ENCODE results near the gene NRN1. TPM values are rescaled to one million over a fixed set of nuclear protein-coding genes. Genes with fewer than 3 reads are reported as not detected.
"Not testable (repeated sequence)": the region's sequence is repeated elsewhere in the genome, so short reads cannot be mapped to it uniquely, and the experiment has no call there.

NRN1 gene
- total RNA-seq, 1 donor from 2014 or later, result not detected

DNA sequence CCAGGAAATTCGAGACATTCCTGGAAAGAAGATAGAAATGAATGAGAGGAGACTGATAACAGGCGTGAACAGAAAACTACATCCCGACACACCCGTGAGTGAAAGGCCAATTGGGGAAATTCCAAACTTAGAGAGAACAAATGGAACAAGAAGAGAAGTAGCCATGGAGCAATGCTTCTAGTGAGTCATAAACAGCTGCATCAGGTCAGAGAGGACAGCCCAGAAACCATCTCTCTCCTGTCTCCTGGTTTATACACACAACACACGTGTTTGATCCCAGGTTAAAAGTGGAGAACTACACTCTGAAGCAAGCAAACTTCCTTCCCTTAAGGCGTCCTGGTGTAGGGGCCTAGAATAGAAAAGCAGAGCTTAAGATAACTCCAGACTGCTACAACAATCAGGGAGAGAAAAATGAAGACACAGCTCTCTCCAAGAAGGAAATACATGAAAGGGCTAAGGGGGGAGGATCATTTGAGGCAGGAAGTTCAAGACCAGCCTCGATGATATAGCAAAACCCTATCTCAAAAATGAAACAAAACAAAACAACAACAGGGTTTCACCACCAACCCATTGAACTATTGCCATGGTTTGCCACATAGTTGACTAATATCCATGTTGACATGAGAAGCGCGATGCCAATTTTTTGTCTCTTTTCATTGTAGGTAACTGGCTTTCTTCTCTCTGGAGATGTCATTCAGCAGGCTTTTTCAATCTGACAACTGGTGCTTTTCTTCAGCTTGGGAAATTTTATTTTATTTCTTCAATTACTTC, 26.9 kb downstream of the NRN1 start:
- DNase-seq (no peak), ATAC-seq (ENCODE audit: low read depth) (no peak)
- POLR2A ChIA-PET, result no interaction called here
- Mint-ChIP-seq H3K27me3 (peaks cover 22% of the 10 kb centered on the region), H3K4me3 (no peak overlapping the region), H3K4me1 (no peaks in the 10 kb centered on the region), H3K27ac (no peak overlapping the region), H3K9me3 (peaks cover 9% of the 10 kb centered on the region), H3K36me3 (ENCODE audit: low read depth) (no peaks in the 10 kb centered on the region)
- CTCF ChIA-PET, result no interaction called here
- no peak for TF ChIP-seq CTCF (IDR thresholded peaks at IDR 0.05)
- intact Hi-C loops (cut with micrococcal nuclease), result no loop called here

- TF ChIP-seq CTCF (IDR thresholded peaks at IDR 0.05), result no peak
- no peak for ATAC-seq (ENCODE audit: low read depth)
- intact Hi-C loops (cut with micrococcal nuclease), result no loop called here
- H3K27ac Mint-ChIP-seq, result no peak overlapping the region
- no peak overlapping the region for H3K4me3 Mint-ChIP-seq
- POLR2A ChIA-PET, result no interaction called here
- CTCF ChIA-PET, result interaction anchor here (0.9 kb wide), 1 partner anchor 20 kb away, joined by 3 read pairs; no protein-coding TSS in a partner anchor
- no peak for DNase-seq
- H3K9me3 Mint-ChIP-seq, result peaks cover 9% of the 10 kb centered on the region
- no peaks in the 10 kb centered on the region for H3K4me1 Mint-ChIP-seq
- no peaks in the 10 kb centered on the region for H3K36me3 Mint-ChIP-seq (ENCODE audit: low read depth)
- peaks cover 25% of the 10 kb centered on the region for H3K27me3 Mint-ChIP-seq
Observed at GRCh38 chr6:5976811-5977210, 29.9 kb downstream of the NRN1 start.

GRCh38 chr6:5968817-5969734, 37.6 kb downstream of the NRN1 start:
- no peak for ATAC-seq (ENCODE audit: low read depth)
- ChIA-PET CTCF (no interaction called here), POLR2A (no interaction called here)
- TF ChIP-seq CTCF (IDR thresholded peaks at IDR 0.05), result no peak
- intact Hi-C loops (cut with micrococcal nuclease), result no loop called here
- Mint-ChIP-seq H3K27me3 (peaks cover 31% of the 10 kb centered on the region), H3K27ac (no peak overlapping the region), H3K9me3 (no peaks in the 10 kb centered on the region), H3K4me1 (no peaks in the 10 kb centered on the region), H3K4me3 (no peak overlapping the region), H3K36me3 (ENCODE audit: low read depth) (no peaks in the 10 kb centered on the region)
- DNase-seq, result no peak

GRCh38 chr6:5968036-5968435, 38.7 kb downstream of the NRN1 start:
- H3K4me1 Mint-ChIP-seq; H3K9me3 Mint-ChIP-seq; CTCF ChIA-PET; DNase-seq; H3K36me3 Mint-ChIP-seq (ENCODE audit: low read depth); H3K27ac Mint-ChIP-seq; H3K4me3 Mint-ChIP-seq; ATAC-seq (ENCODE audit: low read depth); POLR2A ChIA-PET; intact Hi-C loops (cut with micrococcal nuclease): not testable (repeated sequence)
- H3K27me3 Mint-ChIP-seq, result peaks cover 31% of the 10 kb centered on the region

DNA sequence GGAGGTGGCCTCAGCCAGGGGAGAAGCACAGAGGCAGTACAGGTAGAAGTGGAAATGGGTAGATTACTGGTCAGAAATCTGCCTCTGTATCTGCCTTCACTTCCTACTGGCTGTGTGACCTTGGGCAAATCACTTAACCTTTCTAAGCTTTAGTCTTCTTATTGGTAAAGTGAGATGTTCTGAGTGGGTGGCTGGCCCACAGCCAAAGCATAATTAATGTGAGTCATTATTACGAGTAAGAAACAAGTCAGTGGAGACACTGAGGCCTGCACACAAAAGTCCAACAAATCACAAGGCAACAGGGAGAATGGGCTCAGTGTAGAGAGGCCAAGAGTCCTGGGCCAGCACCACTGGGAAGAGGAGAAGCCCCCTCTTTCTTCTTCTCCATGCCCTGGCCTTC, 39.1 kb downstream of the NRN1 start:
- no peak for TF ChIP-seq CTCF (IDR thresholded peaks at IDR 0.05)
- DNase-seq, result no peak
- no peak overlapping the region for H3K27ac Mint-ChIP-seq

More for the DNA sequence above, 39.1 kb downstream of the NRN1 start:
- H3K9me3 Mint-ChIP-seq, result no peaks in the 10 kb centered on the region
- POLR2A ChIA-PET, result no interaction called here
- no peak for ATAC-seq (ENCODE audit: low read depth)
- H3K27me3 Mint-ChIP-seq, result peaks cover 27% of the 10 kb centered on the region
- intact Hi-C loops (cut with micrococcal nuclease), result no loop called here
- no peaks in the 10 kb centered on the region for H3K36me3 Mint-ChIP-seq (ENCODE audit: low read depth)
- no peaks in the 10 kb centered on the region for H3K4me1 Mint-ChIP-seq
- CTCF ChIA-PET, result no interaction called here
- H3K4me3 Mint-ChIP-seq, result no peak overlapping the region

Measured in activated B cell treated with CpG ODN at 0.5 μM for 24 hours (primary cell).